A549 (cell line): Measurements from ENCODE around the gene STARD13.

Experiments
- CTCF ChIP-seq: fragments of >200 bp; sonication (Bioruptor Twin); formaldehyde crosslinking; IDR thresholded peaks from 3 replicates; pipeline ENCODE4 v1.5.1; 2016
- POLR2AphosphoS2 ChIP-seq: conservative IDR thresholded peaks from 2 replicates; pipeline ENCODE4 v1.6.1; 2012; ENCODE audit warnings: low read length, improper control_type of control experiment, inconsistent platforms
- RAD21 ChIP-seq, 2 experiments: fragments of >200 bp in 1 of 2; sonication (Bioruptor Twin) in 1 of 2; formaldehyde crosslinking in 1 of 2; IDR thresholded peaks in 1 of 2; conservative IDR thresholded peaks in 1 of 2; 2 replicates in 1 of 2; 3 replicates in 1 of 2; pipeline ENCODE4 v1.6.1; 2012 to 2018; ENCODE audit warnings: inconsistent platforms in 1 of 2
- ZFP36 ChIP-seq: fragments of 450-650 bp; IDR thresholded peaks from 2 replicates; pipeline ENCODE4 v1.6.1; 2014; ENCODE audit warnings: borderline replicate concordance; ENCODE audit not compliant: partially characterized antibody
- TF ChIP-seq, protein P1 (sequence below): fragments of 200-600 bp; sonication (generic); IDR thresholded peaks from 2 replicates; pipeline ENCODE4 v1.6.1; 2016; ENCODE audit warnings: antibody characterized with exemption, mild to moderate bottlenecking, moderate library complexity

DNA sequence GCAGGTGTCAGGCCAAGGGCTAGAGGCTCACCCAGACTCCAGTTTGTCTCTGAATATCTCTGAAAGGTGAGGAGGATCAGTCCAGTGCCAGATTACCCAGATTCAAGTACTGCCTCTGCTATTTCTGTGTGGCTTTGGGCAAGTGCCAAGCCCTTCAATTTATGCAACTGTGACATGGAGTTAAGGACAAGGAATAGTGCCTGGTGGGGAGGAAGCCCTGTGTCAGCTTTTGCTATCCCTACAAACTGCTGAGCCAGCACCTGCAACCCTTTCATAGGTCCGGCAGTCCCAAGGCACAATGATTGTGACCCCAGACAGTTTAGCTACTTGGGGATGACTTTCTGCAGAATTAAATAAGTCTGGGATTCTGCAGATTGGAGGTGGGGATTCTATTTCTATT is 146.4 kb downstream of the STARD13 start:
- TF ChIP-seq, protein P1, sequence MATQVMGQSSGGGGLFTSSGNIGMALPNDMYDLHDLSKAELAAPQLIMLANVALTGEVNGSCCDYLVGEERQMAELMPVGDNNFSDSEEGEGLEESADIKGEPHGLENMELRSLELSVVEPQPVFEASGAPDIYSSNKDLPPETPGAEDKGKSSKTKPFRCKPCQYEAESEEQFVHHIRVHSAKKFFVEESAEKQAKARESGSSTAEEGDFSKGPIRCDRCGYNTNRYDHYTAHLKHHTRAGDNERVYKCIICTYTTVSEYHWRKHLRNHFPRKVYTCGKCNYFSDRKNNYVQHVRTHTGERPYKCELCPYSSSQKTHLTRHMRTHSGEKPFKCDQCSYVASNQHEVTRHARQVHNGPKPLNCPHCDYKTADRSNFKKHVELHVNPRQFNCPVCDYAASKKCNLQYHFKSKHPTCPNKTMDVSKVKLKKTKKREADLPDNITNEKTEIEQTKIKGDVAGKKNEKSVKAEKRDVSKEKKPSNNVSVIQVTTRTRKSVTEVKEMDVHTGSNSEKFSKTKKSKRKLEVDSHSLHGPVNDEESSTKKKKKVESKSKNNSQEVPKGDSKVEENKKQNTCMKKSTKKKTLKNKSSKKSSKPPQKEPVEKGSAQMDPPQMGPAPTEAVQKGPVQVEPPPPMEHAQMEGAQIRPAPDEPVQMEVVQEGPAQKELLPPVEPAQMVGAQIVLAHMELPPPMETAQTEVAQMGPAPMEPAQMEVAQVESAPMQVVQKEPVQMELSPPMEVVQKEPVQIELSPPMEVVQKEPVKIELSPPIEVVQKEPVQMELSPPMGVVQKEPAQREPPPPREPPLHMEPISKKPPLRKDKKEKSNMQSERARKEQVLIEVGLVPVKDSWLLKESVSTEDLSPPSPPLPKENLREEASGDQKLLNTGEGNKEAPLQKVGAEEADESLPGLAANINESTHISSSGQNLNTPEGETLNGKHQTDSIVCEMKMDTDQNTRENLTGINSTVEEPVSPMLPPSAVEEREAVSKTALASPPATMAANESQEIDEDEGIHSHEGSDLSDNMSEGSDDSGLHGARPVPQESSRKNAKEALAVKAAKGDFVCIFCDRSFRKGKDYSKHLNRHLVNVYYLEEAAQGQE, result no peak
- TF ChIP-seq POLR2AphosphoS2 (no peak), ZFP36 (no peak), CTCF (no peak), RAD21 (conservative IDR thresholded peaks at IDR 0.05 in 1 of 2, IDR thresholded peaks at IDR 0.05 in 1 of 2) (no peak)
